GM19099 (cell line): ENCODE measurements around the gene INPP1.

Experiments
- POLR2A ChIP-seq: IDR thresholded peaks from 3 replicates; pipeline ENCODE4 v1.6.1; 2011; ENCODE audit warnings: low read depth; ENCODE audit not compliant: insufficient read length; ENCODE audit errors: extremely low read depth

INPP1 gene

DNA sequence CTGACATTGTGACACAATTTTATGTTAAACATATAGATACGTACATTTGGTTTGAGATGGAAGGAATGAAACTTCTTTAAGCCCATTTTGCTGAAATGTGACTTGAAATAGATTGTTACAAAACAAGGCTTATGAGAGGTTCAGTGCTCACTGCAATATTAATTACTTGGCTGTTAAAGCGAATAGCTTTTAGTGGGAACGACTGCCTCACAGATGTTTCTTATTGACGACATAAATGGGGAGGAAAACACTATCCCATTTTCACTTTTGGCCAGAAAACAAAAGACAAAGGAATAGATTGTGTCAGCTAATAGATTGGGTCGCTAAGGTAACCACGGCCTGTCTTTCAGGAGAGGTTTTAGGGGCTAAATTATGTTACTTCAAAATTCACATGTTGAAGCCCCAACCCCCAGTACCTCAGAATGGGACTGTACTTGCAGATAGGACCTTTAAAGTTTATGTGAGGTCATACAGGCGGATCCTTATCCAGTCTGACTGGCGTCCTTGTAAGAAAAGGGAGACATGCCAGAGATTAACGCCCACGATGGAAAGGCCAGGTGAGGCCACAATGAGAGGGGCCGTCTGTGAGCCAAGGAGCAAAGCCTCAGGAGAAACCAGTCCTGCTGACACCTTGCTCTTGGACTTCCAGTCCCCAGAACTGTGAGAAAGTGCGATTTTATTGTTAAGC lies 10.8 kb downstream of the INPP1 start:
- no peak for TF ChIP-seq POLR2A

- TF ChIP-seq POLR2A, result no peak
These were observed 12.7 kb downstream of the INPP1 start for GRCh38 chr2:190355968-190356644.

DNA sequence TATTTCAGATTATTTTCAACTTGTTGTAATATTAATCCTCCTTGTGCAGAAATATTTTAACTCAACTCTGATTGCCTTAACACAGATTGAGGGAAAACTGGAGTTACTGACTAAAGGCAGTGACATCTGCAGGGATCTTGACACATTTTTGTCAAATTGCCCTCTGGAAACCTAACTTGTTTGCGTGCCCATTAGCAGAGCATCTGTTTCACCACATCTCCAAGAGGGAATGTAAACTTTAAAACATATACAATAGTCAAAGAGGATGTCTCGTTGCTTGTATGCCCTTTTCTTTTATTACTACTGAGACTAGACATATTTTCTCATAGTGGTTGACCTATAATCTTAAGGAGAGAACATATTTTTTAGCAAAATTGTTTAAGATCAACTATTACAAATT lies 14.2 kb downstream of the INPP1 start:
- TF ChIP-seq POLR2A, result no peak

GRCh38 chr2:190360561-190360960 lies 17.2 kb downstream of the INPP1 start:
- TF ChIP-seq POLR2A, result no peak

- TF ChIP-seq POLR2A, result no peak
These were observed 17.6 kb downstream of the INPP1 start for GRCh38 chr2:190360965-190361364.

DNA sequence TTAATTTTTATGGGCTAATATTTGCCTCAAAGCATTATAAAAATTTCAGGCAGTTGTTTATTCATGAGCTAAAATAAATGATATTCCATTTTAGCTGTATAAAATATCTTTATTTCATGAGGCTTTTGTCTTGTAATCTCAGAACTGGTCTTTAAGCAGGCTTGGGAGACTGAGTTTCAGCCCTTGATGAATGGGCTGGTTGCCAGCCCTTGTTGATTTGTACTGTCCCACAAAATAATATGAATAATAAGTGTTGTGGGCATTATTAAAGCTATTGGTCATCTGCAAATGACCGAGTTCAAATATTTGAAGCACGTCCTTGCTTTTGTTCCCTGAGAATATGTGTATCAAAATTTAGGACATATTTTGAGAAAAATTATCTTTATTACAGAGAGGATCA lies 18.2 kb downstream of the INPP1 start:
- no peak for TF ChIP-seq POLR2A

GRCh38 chr2:190362894-190363293 lies 19.5 kb downstream of the INPP1 start:
- TF ChIP-seq POLR2A, result no peak

DNA sequence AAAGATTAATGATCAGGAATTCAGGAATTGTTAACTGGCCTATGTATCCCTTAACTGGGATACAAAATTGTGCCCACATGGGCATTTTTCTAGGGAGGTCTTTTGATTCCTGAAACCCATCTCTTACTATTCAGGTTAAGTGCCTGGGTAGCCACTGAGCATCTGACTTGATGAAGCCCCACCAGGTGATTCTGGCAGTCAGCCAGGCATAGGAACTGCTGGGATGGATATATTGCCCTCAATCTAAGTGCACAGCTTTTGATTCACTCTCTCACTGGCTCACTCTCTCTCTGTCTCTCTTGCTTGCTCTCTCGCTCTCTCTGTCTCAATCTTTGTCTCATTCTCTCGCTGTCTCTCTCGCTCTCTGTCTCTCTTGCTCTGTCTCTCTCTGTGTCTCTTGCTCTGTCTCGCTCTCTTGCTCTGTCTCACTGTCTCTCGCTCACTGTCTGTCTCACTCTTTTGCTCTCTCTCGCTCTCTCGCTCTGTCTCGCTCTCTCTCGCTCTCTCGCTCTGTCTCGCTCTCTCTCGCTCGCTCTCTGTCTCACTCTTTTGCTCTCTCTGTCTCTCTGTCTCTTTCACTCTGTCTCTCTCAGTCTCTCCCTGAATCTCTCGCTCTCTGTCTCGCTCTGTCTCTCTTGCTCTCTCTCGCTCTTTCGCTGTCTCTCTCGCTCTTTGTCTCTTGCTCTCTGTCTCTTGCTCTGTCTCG lies 22.3 kb downstream of the INPP1 start:
- no peak for TF ChIP-seq POLR2A

GRCh38 chr2:190366248-190366753 lies 22.9 kb downstream of the INPP1 start:
- TF ChIP-seq POLR2A, result no peak

GRCh38 chr2:190367091-190367490 lies 23.7 kb downstream of the INPP1 start:
- no peak for TF ChIP-seq POLR2A

- no peak for TF ChIP-seq POLR2A
These were observed 26.2 kb downstream of the INPP1 start for GRCh38 chr2:190369635-190370034.

- TF ChIP-seq POLR2A, result no peak
These were observed 32.7 kb downstream of the INPP1 start for GRCh38 chr2:190376083-190376482.

GRCh38 chr2:190376591-190377245 lies 33.3 kb downstream of the INPP1 start:
- no peak for TF ChIP-seq POLR2A

- no peak for TF ChIP-seq POLR2A
These were observed 35.5 kb downstream of the INPP1 start for GRCh38 chr2:190378880-190379237.

DNA sequence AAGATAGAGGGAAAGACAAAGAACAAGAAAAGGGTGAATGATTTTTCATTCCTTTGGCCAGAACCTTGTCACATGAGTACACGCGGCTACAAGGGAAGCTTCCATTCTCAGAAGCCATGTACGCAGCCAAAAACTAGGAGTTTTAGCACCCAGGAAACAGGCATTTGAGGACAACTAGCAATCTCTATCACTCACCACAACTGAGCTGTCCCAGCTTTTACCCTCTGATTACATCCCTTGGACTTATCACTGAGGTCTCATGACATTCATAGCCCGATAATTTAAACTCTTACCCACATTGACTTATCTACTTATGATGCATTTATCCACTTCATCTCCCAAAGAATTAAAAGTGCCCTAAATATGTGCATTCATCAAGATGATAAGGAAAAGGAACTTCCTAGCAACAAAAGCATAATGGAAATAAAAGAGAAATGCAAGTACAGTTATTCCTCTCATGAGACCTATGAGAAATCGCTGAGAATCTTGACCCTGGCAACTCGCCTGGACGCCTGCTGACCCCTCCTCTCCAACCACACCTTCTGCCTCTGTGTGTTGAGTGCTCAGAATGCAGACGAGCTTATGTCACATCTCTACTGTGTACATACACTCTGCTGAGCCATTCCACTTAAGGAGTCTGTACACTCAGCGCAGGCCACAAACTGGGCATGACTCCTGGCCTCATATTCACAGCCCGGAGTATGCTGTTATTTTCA lies 36.0 kb downstream of the INPP1 start:
- no peak for TF ChIP-seq POLR2A
